Muscle layer of colon (tissue), 2 donors: Measurements from ENCODE around the gene CEACAM1.

ENCODE experiments used
- H3K27ac ChIP-seq: one replicate; pipeline ENCODE4 v1.7.0; 2013; ENCODE audit warnings: low read depth, mild to moderate bottlenecking, low read length, moderate library complexity
- H3K27me3 ChIP-seq, 2 donors: one replicate each; pipeline ENCODE4 v1.7.0; 2013; ENCODE audit warnings: low read length in 2 of 2, mild to moderate bottlenecking in 2 of 2; ENCODE audit not compliant: insufficient read depth in 2 of 2, control insufficient read depth in 1 of 2
- H3K36me3 ChIP-seq: one replicate; pipeline ENCODE4 v1.7.0; 2013; ENCODE audit warnings: mild to moderate bottlenecking, low read length; ENCODE audit not compliant: insufficient read depth
- H3K4me1 ChIP-seq: one replicate; pipeline ENCODE4 v1.7.0; 2013; ENCODE audit warnings: mild to moderate bottlenecking, low read length; ENCODE audit not compliant: insufficient read depth
- H3K4me3 ChIP-seq, 2 donors: one replicate each; pipeline ENCODE4 v1.7.0; 2013; ENCODE audit warnings: low read length in 2 of 2, low read depth in 1 of 2, mild to moderate bottlenecking in 1 of 2, moderate library complexity in 1 of 2
- H3K9ac ChIP-seq: one replicate; pipeline ENCODE4 v1.7.0; 2013; ENCODE audit warnings: low read length
- H3K9me3 ChIP-seq: one replicate; pipeline ENCODE4 v1.7.0; 2013; ENCODE audit warnings: mild to moderate bottlenecking, low read length
- donor health status: abdominal sarcoma.
- donor health status: Adenocarcinoma of cecum.

CEACAM1 gene

DNA sequence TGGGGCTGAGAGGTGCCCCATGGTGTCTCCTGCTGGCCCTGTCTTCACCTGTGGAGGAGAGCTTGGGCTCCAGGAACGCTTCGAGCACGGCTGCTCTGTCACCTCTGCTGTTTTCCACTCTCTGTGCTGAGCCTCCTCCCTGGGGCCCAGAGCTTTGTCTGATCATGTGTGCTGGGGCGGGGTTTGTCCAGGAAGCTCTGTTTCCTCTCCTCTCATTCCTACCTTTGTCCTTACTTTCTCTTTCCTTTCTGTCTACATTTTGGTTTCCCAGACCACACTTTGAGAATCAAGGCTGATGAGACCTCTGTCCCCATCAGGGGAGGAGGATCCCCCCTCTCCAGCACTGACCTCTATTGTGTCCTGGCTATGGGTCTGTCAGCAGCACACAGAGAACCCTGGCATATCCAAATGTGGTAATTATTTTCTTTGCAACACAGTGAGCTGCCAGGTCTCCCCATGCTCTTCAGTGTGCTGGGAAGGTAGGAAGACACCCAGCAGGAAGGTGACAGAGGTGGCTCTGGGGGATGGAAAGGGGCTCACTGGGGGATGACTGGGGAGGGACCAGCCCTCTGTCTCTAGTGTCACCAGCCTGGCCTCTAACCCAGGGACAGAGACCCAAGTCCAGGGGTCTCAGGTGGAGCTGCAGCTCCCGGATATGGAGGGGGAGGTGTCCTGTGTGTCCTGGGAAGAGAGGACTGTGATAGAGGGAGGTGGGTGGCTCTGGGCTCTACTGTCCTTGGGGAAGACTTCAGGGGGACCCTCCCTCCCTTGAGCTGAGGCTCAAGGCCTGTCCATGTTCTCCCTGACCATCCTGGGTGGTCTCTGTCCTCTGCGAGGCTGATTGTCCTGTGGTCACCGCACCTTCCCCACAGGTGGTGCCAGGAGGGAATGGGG is at the start of gene CEACAM1:
Gene CEACAM1, minus strand, starts transcription at position 128 of the 894 bp plus-strand sequence. Its CDS starts 107 bp downstream, at position 21.
- no peak within 1 kb of the TSS for H3K27ac ChIP-seq
- no peaks in the 10 kb centered on the region for H3K27me3 ChIP-seq
- no peaks in the 10 kb centered on the region for H3K36me3 ChIP-seq
- H3K9me3 ChIP-seq = no peaks in the 10 kb centered on the region
- no peak within 1 kb of the TSS for H3K4me3 ChIP-seq
- no peak within 1 kb of the TSS for H3K9ac ChIP-seq
- H3K4me1 ChIP-seq = peaks cover 3% of the 10 kb centered on the region

DNA sequence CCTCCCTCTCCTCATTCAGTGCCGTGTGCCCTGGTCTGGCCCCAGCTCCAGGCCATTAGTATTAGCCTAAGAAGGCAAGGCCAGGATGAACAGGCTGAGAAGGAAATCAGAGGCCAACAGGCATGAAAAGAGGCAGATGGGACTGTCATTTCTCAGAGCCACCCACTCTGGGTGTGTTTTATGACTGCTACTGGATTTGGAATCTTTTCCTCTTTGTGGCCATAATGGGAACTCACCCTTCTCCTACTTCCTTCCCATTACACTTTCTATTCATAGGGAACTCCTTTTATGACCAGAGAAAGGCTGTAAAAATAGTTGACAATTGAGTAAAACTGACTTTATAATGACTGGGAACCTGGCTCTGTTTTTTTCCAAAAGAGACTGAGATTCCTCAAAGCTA is 48.7 kb upstream of the CEACAM1 start:
- no peak overlapping the region for H3K9ac ChIP-seq
- no peak overlapping the region for H3K4me3 ChIP-seq
- no peak overlapping the region for H3K27ac ChIP-seq
- H3K36me3 ChIP-seq = no peaks in the 10 kb centered on the region
- no peaks in the 10 kb centered on the region for H3K4me1 ChIP-seq
- H3K9me3 ChIP-seq = no peaks in the 10 kb centered on the region
- H3K27me3 ChIP-seq = no peaks in the 10 kb centered on the region

DNA sequence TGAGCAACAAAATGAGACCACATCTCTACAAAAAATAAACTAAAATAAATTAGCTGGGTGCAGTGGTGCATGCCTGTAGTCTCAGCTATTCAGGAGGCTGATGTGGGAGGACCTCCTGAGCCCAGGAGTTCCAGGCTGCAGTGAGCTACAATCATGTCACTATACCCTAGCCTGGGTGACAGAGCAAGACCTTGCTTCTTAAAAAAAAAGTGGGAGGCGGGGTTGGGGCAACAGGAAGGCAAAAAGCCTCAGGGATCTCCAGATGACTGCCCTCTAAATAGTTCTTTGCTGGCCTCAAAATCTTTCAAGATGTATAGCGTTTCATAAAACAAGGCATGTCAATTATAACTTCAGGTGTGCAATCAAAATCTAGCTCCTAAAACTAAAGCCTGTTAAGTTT is 48.0 kb upstream of the CEACAM1 start:
- Histone ChIP-seq H3K4me3 (no peak overlapping the region), H3K4me1 (no peaks in the 10 kb centered on the region), H3K27ac (no peak overlapping the region), H3K27me3 (no peaks in the 10 kb centered on the region), H3K36me3 (no peaks in the 10 kb centered on the region), H3K9ac (no peak overlapping the region), H3K9me3 (no peaks in the 10 kb centered on the region)

DNA sequence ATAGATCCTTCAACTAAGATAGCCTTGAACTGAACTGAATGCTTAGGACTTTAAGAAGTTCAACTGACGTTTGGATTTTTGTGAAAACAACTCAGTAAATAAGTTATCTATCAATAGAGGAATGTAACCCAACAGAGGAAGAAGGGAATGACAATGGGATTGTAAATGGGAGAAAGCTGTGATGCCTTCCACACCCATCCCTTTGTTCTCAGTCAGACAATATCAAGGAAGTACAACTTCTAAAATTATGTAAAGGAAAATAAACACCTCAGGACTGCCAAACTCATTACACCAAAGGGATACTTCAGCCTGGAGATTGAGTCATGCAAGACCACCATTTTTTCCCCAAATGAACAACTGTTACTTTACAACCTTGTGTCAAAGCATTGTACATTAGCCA is 45.4 kb upstream of the CEACAM1 start:
- Histone ChIP-seq H3K9ac (no peak overlapping the region), H3K27me3 (no peaks in the 10 kb centered on the region), H3K36me3 (no peaks in the 10 kb centered on the region), H3K4me3 (no peak overlapping the region), H3K9me3 (no peaks in the 10 kb centered on the region), H3K4me1 (no peaks in the 10 kb centered on the region), H3K27ac (no peak overlapping the region)

- Histone ChIP-seq H3K4me1 (no peaks in the 10 kb centered on the region), H3K36me3 (no peaks in the 10 kb centered on the region), H3K9ac (no peak overlapping the region), H3K27me3 (no peaks in the 10 kb centered on the region), H3K27ac (no peak overlapping the region), H3K4me3 (no peak overlapping the region), H3K9me3 (no peaks in the 10 kb centered on the region)
Measured at GRCh38 chr19:42571116-42571515, 42.8 kb upstream of the CEACAM1 start.

GRCh38 chr19:42569193-42569592 is 40.9 kb upstream of the CEACAM1 start:
- Histone ChIP-seq H3K27ac (no peak overlapping the region), H3K9me3 (no peaks in the 10 kb centered on the region), H3K9ac (no peak overlapping the region), H3K36me3 (no peaks in the 10 kb centered on the region), H3K4me3 (no peak overlapping the region), H3K27me3 (no peaks in the 10 kb centered on the region), H3K4me1 (no peaks in the 10 kb centered on the region)

- Histone ChIP-seq H3K9me3 (no peaks in the 10 kb centered on the region), H3K36me3 (no peaks in the 10 kb centered on the region), H3K27ac (no peak overlapping the region), H3K27me3 (no peaks in the 10 kb centered on the region), H3K9ac (no peak overlapping the region), H3K4me1 (no peaks in the 10 kb centered on the region), H3K4me3 (no peak overlapping the region)
Measured at GRCh38 chr19:42568006-42568405, 39.7 kb upstream of the CEACAM1 start.

DNA sequence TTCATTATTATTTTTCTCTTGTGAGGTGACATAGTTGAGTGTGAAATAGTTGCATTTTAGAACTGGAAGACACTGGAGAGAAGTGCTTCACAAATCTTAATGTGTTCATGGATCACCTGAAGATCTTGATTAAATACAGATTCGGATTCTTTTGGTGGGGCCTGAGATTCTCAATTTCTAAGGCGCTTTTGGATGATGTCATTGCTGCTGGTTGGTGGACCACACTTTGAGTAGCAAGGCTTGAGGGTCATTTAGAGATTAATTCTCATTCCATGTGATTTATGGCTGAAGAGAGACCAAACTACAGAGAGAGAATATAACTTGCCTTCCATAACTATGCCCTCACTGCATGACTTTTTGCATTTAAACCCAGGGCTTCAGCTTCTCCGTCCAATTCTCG is 39.3 kb upstream of the CEACAM1 start:
- Histone ChIP-seq H3K27me3 (no peaks in the 10 kb centered on the region), H3K27ac (no peak overlapping the region), H3K4me3 (no peak overlapping the region), H3K9me3 (no peaks in the 10 kb centered on the region), H3K36me3 (no peaks in the 10 kb centered on the region), H3K4me1 (no peaks in the 10 kb centered on the region), H3K9ac (no peak overlapping the region)

GRCh38 chr19:42563352-42564210 is 35.3 kb upstream of the CEACAM1 start:
- no peak overlapping the region for H3K9ac ChIP-seq
- H3K4me1 ChIP-seq = no peaks in the 10 kb centered on the region
- no peak overlapping the region for H3K27ac ChIP-seq
- no peak overlapping the region for H3K4me3 ChIP-seq
- H3K27me3 ChIP-seq = peaks cover 0 to 5% of the 10 kb centered on the region in 2 donors
- no peaks in the 10 kb centered on the region for H3K36me3 ChIP-seq
- H3K9me3 ChIP-seq = no peaks in the 10 kb centered on the region

- Histone ChIP-seq H3K27me3 (peaks cover 0 to 5% of the 10 kb centered on the region in 2 donors), H3K4me3 (no peak overlapping the region)
Measured at GRCh38 chr19:42561512-42561911, 33.2 kb upstream of the CEACAM1 start.

GRCh38 chr19:42560731-42561130 is 32.5 kb upstream of the CEACAM1 start:
- Histone ChIP-seq H3K27me3 (peaks cover 0 to 5% of the 10 kb centered on the region in 2 donors), H3K4me1 (no peaks in the 10 kb centered on the region), H3K9me3 (no peaks in the 10 kb centered on the region), H3K27ac (no peak overlapping the region), H3K4me3 (no peak overlapping the region), H3K9ac (no peak overlapping the region), H3K36me3 (no peaks in the 10 kb centered on the region)

More at GRCh38 chr19:42561512-42561911, 33.2 kb upstream of the CEACAM1 start:
- H3K9me3 ChIP-seq = no peaks in the 10 kb centered on the region
- H3K36me3 ChIP-seq = no peaks in the 10 kb centered on the region
- H3K9ac ChIP-seq = no peak overlapping the region
- no peak overlapping the region for H3K27ac ChIP-seq
- H3K4me1 ChIP-seq = no peaks in the 10 kb centered on the region
